Measurements from ENCODE around the gene GNAI3. TPM values are rescaled to one million over a fixed set of nuclear protein-coding genes. Genes with fewer than 3 reads are reported as not detected.

GNAI3 gene
- 12.8 TPM for total RNA-seq

DNA sequence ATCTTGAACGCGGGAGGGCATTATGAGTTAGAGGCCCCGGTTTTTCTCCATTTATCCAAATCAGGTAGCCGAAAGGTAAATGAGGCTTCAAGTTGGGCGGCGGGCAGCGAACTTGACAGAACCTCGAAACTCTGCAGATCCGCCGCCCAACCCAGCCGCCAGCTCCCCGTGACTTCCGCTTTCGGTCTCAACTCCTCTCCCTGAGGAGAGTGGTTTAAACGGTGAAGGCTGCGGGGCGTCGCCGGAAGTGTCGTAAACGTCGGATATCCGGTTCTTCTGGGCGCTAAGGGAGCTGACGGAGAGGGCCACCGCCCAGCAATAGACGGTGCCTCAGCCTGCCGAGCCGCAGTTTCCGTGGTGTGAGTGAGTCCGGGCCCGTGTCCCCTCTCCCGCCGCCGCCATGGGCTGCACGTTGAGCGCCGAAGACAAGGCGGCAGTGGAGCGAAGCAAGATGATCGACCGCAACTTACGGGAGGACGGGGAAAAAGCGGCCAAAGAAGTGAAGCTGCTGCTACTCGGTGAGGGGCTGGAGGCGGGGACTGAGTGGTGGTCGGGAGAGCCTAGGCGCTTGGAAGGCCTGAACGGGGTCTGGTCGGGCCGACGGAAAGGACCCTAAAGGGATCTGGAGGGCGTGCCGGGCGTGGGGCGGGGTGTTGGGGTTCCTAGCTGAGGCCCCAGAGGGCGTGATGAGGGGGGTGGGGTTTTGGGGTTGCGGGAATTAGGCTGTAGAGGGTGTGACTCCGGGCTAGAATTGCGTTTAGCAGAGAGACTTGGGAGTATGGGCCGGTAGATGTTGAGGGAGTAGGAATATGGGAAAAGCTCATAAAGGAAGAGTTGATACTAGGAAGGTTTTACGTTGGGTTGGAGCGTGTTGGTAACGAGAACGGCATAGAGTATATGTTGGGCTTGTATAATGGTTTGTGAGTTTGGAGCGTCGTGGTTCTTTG lies at the start of gene GNAI3:
GNAI3 (plus strand) TSS at position 295 of the 947 bp plus-strand sequence; CDS start at position 401, 106 bp downstream.

DNA sequence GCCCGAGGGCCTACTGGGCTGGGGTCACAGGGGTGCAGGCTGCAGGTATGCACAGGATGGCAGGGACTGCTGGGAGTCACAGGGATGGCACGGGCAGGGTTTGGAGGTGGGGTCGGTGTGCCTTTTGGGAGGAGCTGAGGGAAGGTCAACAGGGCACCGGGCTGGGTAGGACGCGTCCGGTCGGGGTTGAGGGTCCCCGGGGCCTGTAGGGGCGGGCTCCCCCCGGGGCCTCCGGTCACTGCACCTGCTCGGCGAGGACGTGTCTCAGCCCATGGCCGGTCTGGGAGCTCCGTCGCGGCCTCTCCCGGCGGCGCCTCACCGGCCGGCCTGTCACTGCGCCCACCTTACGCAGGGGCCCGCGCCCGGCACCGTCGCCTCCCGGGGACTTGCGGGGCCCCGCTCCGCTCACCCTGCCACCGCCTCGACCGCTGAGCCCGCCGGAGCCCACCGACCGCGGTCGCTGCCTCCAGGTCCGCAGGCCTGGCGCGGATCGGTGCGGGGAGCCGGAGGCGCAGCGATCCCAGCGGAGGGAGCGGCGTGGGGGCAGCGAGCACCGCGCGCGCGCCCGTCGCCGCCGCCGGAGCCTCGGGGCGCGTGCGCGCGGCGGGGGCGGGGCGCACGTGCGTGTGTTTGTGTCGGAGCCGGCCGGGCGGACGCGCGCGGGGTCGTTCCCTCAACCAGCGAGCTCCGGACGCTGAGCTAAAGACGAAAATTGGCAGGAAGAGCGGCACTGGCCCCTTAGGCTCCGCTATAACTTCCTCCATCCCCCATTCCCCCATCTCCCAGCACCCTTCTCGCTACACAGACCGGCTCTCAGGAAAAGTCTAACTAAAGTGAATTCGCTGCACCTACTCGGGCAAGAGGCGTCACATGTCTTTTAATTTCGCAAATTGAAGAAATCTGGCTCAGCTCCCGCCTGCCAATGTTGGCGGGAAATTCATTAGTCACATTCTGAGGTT lies 39.0 kb upstream of the GNAI3 start, which contains the start of gene AMIGO1:
AMIGO1 (minus strand) TSS at position 552 of the 959 bp plus-strand sequence. CDS start 815 bp downstream, outside the sequence.

DNA sequence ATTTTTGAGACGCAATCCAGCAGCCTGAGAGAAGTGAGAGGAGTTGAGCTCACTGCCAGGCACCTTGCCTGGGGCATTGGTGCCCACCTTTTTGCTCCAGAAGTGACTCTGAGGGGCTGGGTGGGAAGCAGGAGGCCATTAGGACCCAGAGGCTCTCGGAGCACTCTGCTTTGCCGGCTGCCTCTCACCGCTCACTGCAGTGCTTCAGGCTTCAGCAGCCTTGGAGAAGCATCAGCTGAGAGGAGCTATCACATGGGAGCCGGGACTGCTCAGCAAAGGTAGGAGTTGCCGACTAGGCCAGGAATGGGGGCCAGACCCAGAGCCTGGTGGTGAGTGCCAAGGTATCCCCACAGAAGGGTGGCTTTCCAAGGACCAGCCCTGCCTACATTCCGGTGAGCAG lies 8.7 kb upstream of the GNAI3 start, which contains the start of gene GPR61:
GPR61 (plus strand) TSS at position 197 of the 400 bp plus-strand sequence. CDS start 3,151 bp downstream, outside the sequence.

DNA sequence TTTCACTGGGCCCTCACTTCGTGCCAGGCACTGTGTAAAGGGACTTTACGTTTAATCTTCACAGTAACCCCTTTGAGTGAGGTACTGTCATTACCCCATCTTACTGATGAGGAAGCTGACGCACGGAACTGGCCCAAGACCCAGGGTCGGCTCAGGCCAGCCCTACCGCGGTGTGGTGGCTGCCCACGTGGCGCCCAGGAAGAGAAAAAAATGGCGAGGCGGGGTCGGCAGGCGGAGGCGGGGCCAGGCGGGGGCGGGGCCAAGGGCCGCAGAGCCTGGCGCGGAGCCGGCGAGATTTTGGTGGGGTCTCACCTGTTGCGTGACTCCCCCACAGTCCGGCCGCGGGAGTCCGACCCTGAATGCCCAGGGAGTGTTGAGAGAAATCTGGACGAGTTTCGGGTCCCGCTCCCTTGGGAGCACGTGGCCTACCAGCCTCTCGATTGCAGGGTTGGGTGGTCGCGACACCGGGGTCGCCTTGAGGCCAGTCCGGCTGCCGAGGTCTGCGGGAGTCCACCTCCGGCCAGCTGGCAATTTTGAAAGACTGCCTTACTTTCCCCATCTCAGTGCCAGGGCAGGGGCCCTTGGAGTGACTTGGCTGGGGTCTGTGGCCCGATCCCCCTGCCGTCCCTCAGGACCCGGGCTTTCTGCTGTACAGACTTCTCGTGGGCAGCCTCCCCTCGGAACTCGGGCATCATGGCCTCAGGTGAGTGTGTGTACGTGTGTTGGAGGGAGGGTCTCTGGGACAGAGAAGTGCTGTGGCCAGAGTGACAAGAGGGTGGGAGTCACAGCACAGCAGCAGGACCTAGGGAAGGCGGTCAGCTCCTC lies 71.4 kb downstream of the GNAI3 start, which contains the start of the genes AMPD2 and GNAT2:
AMPD2 (plus strand) TSS at position 262 of the 825 bp plus-strand sequence. CDS start 1,339 bp downstream, outside the sequence.
GNAT2 (minus strand) TSS at position 41 of the 825 bp plus-strand sequence. CDS start 6,746 bp downstream, outside the sequence.

DNA sequence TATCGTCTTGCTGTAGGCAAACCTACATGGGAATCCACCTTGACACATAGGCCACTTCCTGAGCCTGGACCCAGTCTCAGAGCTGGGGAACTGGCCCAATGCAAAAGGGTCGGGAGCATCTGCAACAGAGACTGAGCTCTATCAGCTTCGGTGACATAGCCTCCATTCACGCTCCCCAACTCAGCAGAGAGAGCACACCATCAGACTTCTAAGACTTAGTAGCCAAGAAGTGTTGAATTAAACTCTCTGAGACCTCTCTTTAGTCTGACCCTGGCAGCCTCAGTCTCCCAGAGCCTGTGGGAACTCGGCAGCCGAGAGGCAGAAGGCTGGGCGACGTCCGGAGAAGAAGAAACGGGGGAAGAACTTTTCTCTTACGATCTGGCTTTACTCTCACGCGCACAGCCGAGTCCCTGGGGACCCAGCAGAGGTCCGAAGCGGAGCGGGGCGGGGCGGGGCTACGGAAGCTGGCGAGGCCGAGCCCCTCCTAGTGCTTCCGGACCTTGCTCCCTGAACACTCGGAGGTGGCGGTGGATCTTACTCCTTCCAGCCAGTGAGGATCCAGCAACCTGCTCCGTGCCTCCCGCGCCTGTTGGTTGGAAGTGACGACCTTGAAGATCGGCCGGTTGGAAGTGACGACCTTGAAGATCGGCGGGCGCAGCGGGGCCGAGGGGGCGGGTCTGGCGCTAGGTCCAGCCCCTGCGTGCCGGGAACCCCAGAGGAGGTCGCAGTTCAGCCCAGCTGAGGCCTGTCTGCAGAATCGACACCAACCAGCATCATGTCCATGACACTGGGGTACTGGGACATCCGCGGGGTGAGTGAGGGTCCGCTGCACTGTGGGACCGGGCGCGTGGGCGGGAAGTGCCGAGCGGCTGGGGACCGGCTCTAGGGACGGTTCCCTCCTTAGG lies 107.5 kb downstream of the GNAI3 start, which contains the start of gene GSTM4:
GSTM4 (plus strand) TSS at position 485 of the 905 bp plus-strand sequence; CDS start at position 776, 291 bp downstream.

DNA sequence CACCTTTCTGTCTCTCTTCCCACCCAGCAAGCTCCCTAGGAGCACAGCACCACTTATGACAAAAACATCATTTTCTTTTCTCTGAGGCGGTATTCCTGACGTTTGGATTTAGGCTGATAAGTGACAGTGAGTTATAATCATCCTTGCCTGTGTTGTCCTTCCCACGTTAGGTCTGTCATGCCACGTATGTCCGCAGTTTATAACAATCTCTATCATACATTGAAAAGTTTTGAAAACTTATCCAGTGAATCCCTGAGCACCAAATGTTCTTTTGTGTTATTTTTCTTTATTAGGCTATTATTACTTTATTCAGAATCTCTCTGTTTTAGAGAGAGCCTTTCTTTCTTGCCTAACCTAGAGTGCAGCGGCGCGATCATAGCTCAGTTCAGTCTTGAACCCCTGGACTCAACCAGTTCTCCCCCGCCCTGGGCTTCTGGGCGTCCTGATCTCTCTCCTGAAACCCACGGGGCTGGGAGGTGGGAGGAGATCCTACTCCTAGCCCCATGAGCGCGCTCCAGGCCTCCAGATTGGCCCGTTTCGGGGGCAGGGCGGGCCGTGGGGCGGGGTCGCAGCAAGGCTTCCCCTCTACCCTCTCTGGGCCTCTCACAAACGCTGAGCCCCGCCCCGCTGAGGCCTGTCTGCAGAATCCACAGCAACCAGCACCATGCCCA lies 119.2 kb downstream of the GNAI3 start, which contains the start of gene GSTM2:
GSTM2 (plus strand) TSS at position 606 of the 671 bp plus-strand sequence; CDS start at position 665, 59 bp downstream.

Other genes starting within 250 kb of the GNAI3 start
- gene MYBPHL, start 241.6 kb upstream of the GNAI3 start, total RNA-seq = 0.55 TPM
- gene SORT1, start 150.7 kb upstream of the GNAI3 start, total RNA-seq = 46.4 TPM
- gene PSMA5, start 122.2 kb upstream of the GNAI3 start, total RNA-seq = 23.9 TPM
- 5.3 TPM for gene SYPL2, start 82.1 kb upstream of the GNAI3 start, total RNA-seq
- gene ATXN7L2, start 64.7 kb upstream of the GNAI3 start, total RNA-seq = 9.6 TPM
- 5.6 TPM for gene CYB561D1, start 54.5 kb upstream of the GNAI3 start, total RNA-seq
- gene AMIGO1, start 38.9 kb upstream of the GNAI3 start, total RNA-seq = 13.3 TPM
- gene GPR61, start 8.7 kb upstream of the GNAI3 start, total RNA-seq = 4.8 TPM
- 21.8 TPM for gene GNAT2, start 71.0 kb downstream of the GNAI3 start, total RNA-seq
- gene AMPD2, start 71.2 kb downstream of the GNAI3 start, total RNA-seq = 75.2 TPM
- 15.4 TPM for gene GSTM4, start 107.5 kb downstream of the GNAI3 start, total RNA-seq
- 92.3 TPM for gene GSTM2, start 119.4 kb downstream of the GNAI3 start, total RNA-seq
- not detected for gene GSTM1, start 139.2 kb downstream of the GNAI3 start, total RNA-seq
- gene GSTM5, start 163.6 kb downstream of the GNAI3 start, total RNA-seq = 16.9 TPM
- gene GSTM3, start 192.4 kb downstream of the GNAI3 start, total RNA-seq = 41.6 TPM
- not detected for gene EPS8L3, start 215.3 kb downstream of the GNAI3 start, total RNA-seq

All from camera-type eye (tissue), 1 donor.